ENCODE data around the gene NTM.

Gene NTM

GRCh38 chr11:132226522-132226921 is 856.1 kb downstream of the NTM start:
- no peak for DNase-seq (ENCODE audit: low read depth in 1 of 2, low spot score in 1 of 2)
- TF ChIP-seq GABPA (IDR thresholded peaks at IDR 0.05; ENCODE audit: low read depth) (no peak), SPI1 (IDR thresholded peaks at IDR 0.05; ENCODE audit: borderline replicate concordance, low read depth) (no peak), CTCF (IDR thresholded peaks at IDR 0.05; ENCODE audit: insufficient read depth, low read length) (no peak)
- H3K27ac ChIP-seq (replicated peaks): no peak overlapping the region
- H3K27me3 ChIP-seq (ENCODE audit: insufficient read depth, poor library complexity, severe bottlenecking): no peaks in the 10 kb centered on the region
- no peak overlapping the region for H3K4me3 ChIP-seq (replicated peaks; ENCODE audit: insufficient read depth, low read length)

GRCh38 chr11:132228746-132229325 is 858.4 kb downstream of the NTM start:
- TF ChIP-seq POLR2AphosphoS5 (IDR thresholded peaks at IDR 0.05; ENCODE audit: low read depth): no peak
- TF ChIP-seq SPI1 (IDR thresholded peaks at IDR 0.05; ENCODE audit: borderline replicate concordance, low read depth): no peak
- no peak for TF ChIP-seq REST (IDR thresholded peaks at IDR 0.05; ENCODE audit: insufficient replicate concordance, low read depth)
- no peak for TF ChIP-seq GABPA (IDR thresholded peaks at IDR 0.05; ENCODE audit: low read depth)
- no peak for TF ChIP-seq CTCF (IDR thresholded peaks at IDR 0.05; ENCODE audit: insufficient read depth, low read length)
- Histone ChIP-seq H3K4me3 (replicated peaks; ENCODE audit: insufficient read depth, low read length) (no peak overlapping the region), H3K27ac (replicated peaks) (no peak overlapping the region), H3K27me3 (ENCODE audit: insufficient read depth, poor library complexity, severe bottlenecking) (no peaks in the 10 kb centered on the region)
- DNase-seq (ENCODE audit: low read depth in 1 of 2, low spot score in 1 of 2): no peak

DNA sequence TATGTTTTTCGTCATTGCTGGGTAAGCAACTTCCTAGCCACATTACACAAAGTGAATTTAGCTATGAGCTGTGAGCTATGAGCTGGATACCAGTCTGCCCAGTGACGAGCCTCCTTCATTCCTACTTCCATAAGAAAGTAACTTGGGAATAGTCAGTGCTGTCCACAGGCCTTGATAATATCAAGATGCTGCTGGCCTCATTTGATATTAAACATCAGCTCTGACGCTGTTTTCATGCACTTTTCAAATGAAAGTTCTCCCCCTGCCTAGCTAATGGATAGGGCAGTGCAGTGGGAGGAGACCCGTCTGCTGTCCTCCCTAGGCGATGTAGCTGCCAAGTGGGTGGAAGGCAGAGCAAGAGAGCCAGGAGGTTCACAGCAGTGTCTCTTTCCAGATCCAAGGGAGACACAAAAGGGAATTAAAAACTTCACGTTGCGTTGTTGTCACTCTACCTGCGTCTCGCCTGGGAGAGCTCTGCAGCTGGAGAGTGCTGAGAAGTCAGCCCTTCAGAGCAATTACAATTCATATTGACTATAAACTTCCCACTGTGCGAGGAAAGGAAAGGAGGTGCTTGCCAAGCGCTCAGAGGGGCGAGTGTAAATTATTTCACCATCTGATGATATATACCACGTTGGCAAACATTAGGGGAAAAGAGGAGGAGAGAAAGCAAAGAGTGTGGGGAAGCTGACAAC is 861.4 kb downstream of the NTM start:
- Histone ChIP-seq H3K27me3 (ENCODE audit: insufficient read depth, poor library complexity, severe bottlenecking) (no peaks in the 10 kb centered on the region), H3K27ac (replicated peaks) (no peak overlapping the region), H3K4me3 (replicated peaks; ENCODE audit: insufficient read depth, low read length) (no peak overlapping the region)
- DNase-seq (ENCODE audit: low read depth in 1 of 2, low spot score in 1 of 2): no peak
- no peak for TF ChIP-seq POLR2AphosphoS5 (IDR thresholded peaks at IDR 0.05; ENCODE audit: low read depth)
- TF ChIP-seq GABPA (IDR thresholded peaks at IDR 0.05; ENCODE audit: low read depth): no peak
- no peak for TF ChIP-seq REST (IDR thresholded peaks at IDR 0.05; ENCODE audit: insufficient replicate concordance, low read depth)
- no peak for TF ChIP-seq SPI1 (IDR thresholded peaks at IDR 0.05; ENCODE audit: borderline replicate concordance, low read depth)
- no peak for TF ChIP-seq CTCF (IDR thresholded peaks at IDR 0.05; ENCODE audit: insufficient read depth, low read length)
